Astrocyte (in vitro differentiated cells and primary cell): ENCODE data around the gene KIF25.

Experiments
- EZH2 ChIP-seq: IDR thresholded peaks from 2 replicates; pipeline ENCODE4 v1.6.1; 2012; ENCODE audit warnings: mild to moderate bottlenecking, low read length, inconsistent platforms; ENCODE audit not compliant: insufficient read depth
- TF ChIP-seq, protein P1 (sequence below): IDR thresholded peaks from 2 replicates; pipeline ENCODE4 v1.5.1; 2011; ENCODE audit warnings: low read depth, mild to moderate bottlenecking, inconsistent platforms, low read length, moderate library complexity; ENCODE audit not compliant: insufficient read depth

DNA sequence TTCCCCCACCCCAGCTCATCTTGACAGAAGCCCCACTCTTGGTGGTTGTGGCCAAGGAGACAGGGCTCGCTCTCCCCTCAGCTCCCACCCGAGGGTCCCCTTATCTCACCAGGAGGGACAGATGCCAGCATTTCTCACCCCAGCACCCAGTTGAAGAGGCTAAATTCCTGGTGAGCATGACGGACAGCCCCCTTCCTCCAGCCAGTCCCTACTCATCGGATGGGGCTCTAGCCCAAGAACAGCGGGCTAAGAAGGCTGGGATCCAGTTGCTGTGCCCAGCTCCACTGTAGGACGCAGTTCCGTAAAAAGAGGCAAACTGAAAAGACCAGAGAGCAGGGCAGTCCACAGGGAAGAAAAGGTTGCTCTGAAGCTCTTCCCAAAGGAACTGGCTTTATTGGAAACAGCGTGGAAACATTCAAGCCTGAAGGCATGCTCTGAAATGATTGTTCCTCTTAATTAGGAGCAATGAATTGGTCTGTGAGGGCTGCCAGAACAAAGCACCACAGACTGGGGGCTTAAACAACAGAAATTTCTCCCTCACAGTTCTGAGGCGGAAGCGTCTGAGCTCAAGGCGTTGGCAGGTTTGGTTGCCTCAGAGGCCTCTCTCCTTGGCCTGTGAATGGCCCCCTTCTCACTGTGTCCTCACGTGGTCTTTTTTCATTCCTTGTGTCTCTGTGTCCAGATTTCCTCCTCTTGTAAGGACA is 17.9 kb upstream of the KIF25 start:
- TF ChIP-seq EZH2: no peak
- TF ChIP-seq, protein P1, sequence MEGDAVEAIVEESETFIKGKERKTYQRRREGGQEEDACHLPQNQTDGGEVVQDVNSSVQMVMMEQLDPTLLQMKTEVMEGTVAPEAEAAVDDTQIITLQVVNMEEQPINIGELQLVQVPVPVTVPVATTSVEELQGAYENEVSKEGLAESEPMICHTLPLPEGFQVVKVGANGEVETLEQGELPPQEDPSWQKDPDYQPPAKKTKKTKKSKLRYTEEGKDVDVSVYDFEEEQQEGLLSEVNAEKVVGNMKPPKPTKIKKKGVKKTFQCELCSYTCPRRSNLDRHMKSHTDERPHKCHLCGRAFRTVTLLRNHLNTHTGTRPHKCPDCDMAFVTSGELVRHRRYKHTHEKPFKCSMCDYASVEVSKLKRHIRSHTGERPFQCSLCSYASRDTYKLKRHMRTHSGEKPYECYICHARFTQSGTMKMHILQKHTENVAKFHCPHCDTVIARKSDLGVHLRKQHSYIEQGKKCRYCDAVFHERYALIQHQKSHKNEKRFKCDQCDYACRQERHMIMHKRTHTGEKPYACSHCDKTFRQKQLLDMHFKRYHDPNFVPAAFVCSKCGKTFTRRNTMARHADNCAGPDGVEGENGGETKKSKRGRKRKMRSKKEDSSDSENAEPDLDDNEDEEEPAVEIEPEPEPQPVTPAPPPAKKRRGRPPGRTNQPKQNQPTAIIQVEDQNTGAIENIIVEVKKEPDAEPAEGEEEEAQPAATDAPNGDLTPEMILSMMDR: no peak
